Transverse colon (tissue), 3 donors: Measurements from ENCODE around the gene RANBP10.

Experiments
- CTCF ChIP-seq, 5 experiments: fragments of 200-600 bp in 3 of 5; fragments of 450-650 bp in 2 of 5; sonication (generic) in 3 of 5; IDR thresholded peaks; 1 replicate in 2 of 5; 2 replicates in 3 of 5; pipeline ENCODE4 v1.5.1; 2016 to 2017; ENCODE audit warnings: antibody characterized with exemption in 5 of 5, inconsistent platforms in 3 of 5, mild to moderate bottlenecking in 2 of 5, moderate library complexity in 1 of 5
- POLR2A ChIP-seq: fragments of 450-650 bp; IDR thresholded peaks from one replicate; pipeline ENCODE4 v1.6.1; 2016; ENCODE audit warnings: antibody characterized with exemption, mild to moderate bottlenecking, moderate library complexity

GRCh38 chr16:67697422-67698185 lies 108.8 kb downstream of the RANBP10 start:
- no peak for TF ChIP-seq CTCF (IDR thresholded peaks at IDR 0.05)
- TF ChIP-seq POLR2A: peak; percentile 18
